ENCODE results near the gene ARL5C.
"Not testable (repeated sequence)": the region's sequence is repeated elsewhere in the genome, so short reads cannot be mapped to it uniquely, and the experiment has no call there.

Gene ARL5C

GRCh38 chr17:39121919-39122318 is 44.0 kb downstream of the ARL5C start:
- not testable (repeated sequence) for H3K18ac ChIP-seq (ENCODE audit: low read length); H3K9ac ChIP-seq (ENCODE audit: low read length); H3K79me1 ChIP-seq (ENCODE audit: low read length); H2BK120ac ChIP-seq (ENCODE audit: insufficient read depth, low read length, poor library complexity); H4K8ac ChIP-seq (ENCODE audit: low read depth, low read length); H2BK5ac ChIP-seq (ENCODE audit: low read depth, low read length, poor library complexity); H3K4ac ChIP-seq (ENCODE audit: low read depth, low read length); DNase-seq; H3K4me3 ChIP-seq (ENCODE audit: low read depth, low read length); H2AK5ac ChIP-seq (ENCODE audit: low read length); H2BK12ac ChIP-seq (ENCODE audit: low read length); H3K36me3 ChIP-seq (ENCODE audit: control insufficient read depth in 1 of 2, insufficient read depth in 2 of 2, low read length in 2 of 2); H3K27ac ChIP-seq (ENCODE audit: low read depth, low read length); H3K27me3 ChIP-seq (ENCODE audit: insufficient read depth, low read length); H3K14ac ChIP-seq (ENCODE audit: low read length); H3K4me2 ChIP-seq (ENCODE audit: low read length); H4K12ac ChIP-seq (ENCODE audit: low read depth, low read length); H3K4me1 ChIP-seq (ENCODE audit: control insufficient read depth in 1 of 2, insufficient read depth in 2 of 2, low read length in 2 of 2); H3K79me2 ChIP-seq (ENCODE audit: control insufficient read depth, insufficient read depth, low read length, poor library complexity); H3K23ac ChIP-seq (ENCODE audit: low read length); H3K9me3 ChIP-seq (ENCODE audit: insufficient read depth, low read depth, low read length); H2AFZ ChIP-seq (ENCODE audit: insufficient read depth, low read length, poor library complexity); H4K91ac ChIP-seq (ENCODE audit: low read depth, low read length)
- WGBS (ENCODE audit: extremely low coverage, insufficient coverage, insufficient read length), result no CpG with 5 or more reads among the region's 10 CpGs

GRCh38 chr17:39118674-39119419 is 47.1 kb downstream of the ARL5C start:
- no peak overlapping the region for H3K4ac ChIP-seq (ENCODE audit: low read depth, low read length)
- no CpG with 5 or more reads among the region's 5 CpGs for WGBS (ENCODE audit: extremely low coverage, insufficient coverage, insufficient read length)
- H3K14ac ChIP-seq (ENCODE audit: low read length), result no peak overlapping the region
- no peaks in the 10 kb centered on the region for H3K27me3 ChIP-seq (ENCODE audit: insufficient read depth, low read length)
- no peak overlapping the region for H3K9ac ChIP-seq (ENCODE audit: low read length)
- H3K4me1 ChIP-seq (ENCODE audit: control insufficient read depth in 1 of 2, insufficient read depth in 2 of 2, low read length in 2 of 2), result peaks cover 7% of the 10 kb centered on the region in 2 experiments
- H3K79me2 ChIP-seq (ENCODE audit: control insufficient read depth, insufficient read depth, low read length, poor library complexity), result no peaks in the 10 kb centered on the region
- DNase-seq, result peak in 1 of 2 donors; percentile 27
- H3K4me2 ChIP-seq (ENCODE audit: low read length), result no peak overlapping the region
- H3K27ac ChIP-seq (ENCODE audit: low read depth, low read length), result no peak overlapping the region
- no peak overlapping the region for H3K18ac ChIP-seq (ENCODE audit: low read length)
- H4K91ac ChIP-seq (ENCODE audit: low read depth, low read length), result no peak overlapping the region
- no peak overlapping the region for H3K4me3 ChIP-seq (ENCODE audit: low read depth, low read length)
- no peak overlapping the region for H4K8ac ChIP-seq (ENCODE audit: low read depth, low read length)
- H2AFZ ChIP-seq (ENCODE audit: insufficient read depth, low read length, poor library complexity), result no peak overlapping the region
- H2AK5ac ChIP-seq (ENCODE audit: low read length), result no peak overlapping the region
- H2BK5ac ChIP-seq (ENCODE audit: low read depth, low read length, poor library complexity), result no peak overlapping the region
- H2BK120ac ChIP-seq (ENCODE audit: insufficient read depth, low read length, poor library complexity), result no peak overlapping the region
- no peaks in the 10 kb centered on the region for H3K9me3 ChIP-seq (ENCODE audit: insufficient read depth, low read depth, low read length)
- peaks cover 2% of the 10 kb centered on the region for H3K79me1 ChIP-seq (ENCODE audit: low read length)
- no peak overlapping the region for H3K23ac ChIP-seq (ENCODE audit: low read length)
- no peak overlapping the region for H2BK12ac ChIP-seq (ENCODE audit: low read length)
- no peak overlapping the region for H4K12ac ChIP-seq (ENCODE audit: low read depth, low read length)
- no peaks in the 10 kb centered on the region for H3K36me3 ChIP-seq (ENCODE audit: control insufficient read depth in 1 of 2, insufficient read depth in 2 of 2, low read length in 2 of 2)

DNA sequence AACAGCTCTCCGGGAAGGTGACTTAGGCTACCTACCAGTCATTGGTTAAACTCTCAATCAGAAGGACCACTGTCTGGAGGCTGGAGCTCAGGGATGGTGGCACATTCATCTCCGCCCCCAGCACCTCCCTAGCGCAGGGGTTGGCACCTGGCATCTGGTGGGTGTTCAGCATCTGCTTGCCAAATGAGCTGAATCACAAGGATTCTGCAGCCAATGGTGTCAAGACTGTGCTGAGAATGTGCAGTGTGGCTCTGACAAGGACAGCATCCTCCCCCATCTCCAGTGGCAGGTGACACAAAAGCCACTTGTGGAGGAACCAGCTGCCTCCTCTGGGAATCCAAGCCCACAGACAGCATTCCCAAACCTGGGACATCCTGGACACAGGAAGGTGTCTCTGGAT is 49.7 kb downstream of the ARL5C start:
- H3K4me3 ChIP-seq (ENCODE audit: low read depth, low read length), result no peak overlapping the region
- no peak overlapping the region for H3K23ac ChIP-seq (ENCODE audit: low read length)
- no peak overlapping the region for H2BK12ac ChIP-seq (ENCODE audit: low read length)
- no peak overlapping the region for H3K4me2 ChIP-seq (ENCODE audit: low read length)
- no peak overlapping the region for H4K12ac ChIP-seq (ENCODE audit: low read depth, low read length)
- H3K36me3 ChIP-seq (ENCODE audit: control insufficient read depth in 1 of 2, insufficient read depth in 2 of 2, low read length in 2 of 2), result no peaks in the 10 kb centered on the region
- no peak overlapping the region for H3K9ac ChIP-seq (ENCODE audit: low read length)
- peaks cover 7 to 8% of the 10 kb centered on the region in 2 experiments for H3K4me1 ChIP-seq (ENCODE audit: control insufficient read depth in 1 of 2, insufficient read depth in 2 of 2, low read length in 2 of 2)
- H3K79me1 ChIP-seq (ENCODE audit: low read length), result peaks cover 2% of the 10 kb centered on the region
- no peak overlapping the region for H3K4ac ChIP-seq (ENCODE audit: low read depth, low read length)
- no peaks in the 10 kb centered on the region for H3K27me3 ChIP-seq (ENCODE audit: insufficient read depth, low read length)
- H3K14ac ChIP-seq (ENCODE audit: low read length), result no peak overlapping the region
- no peak overlapping the region for H4K91ac ChIP-seq (ENCODE audit: low read depth, low read length)
- H3K27ac ChIP-seq (ENCODE audit: low read depth, low read length), result no peak overlapping the region
- H2BK120ac ChIP-seq (ENCODE audit: insufficient read depth, low read length, poor library complexity), result no peak overlapping the region
- no peak for DNase-seq
- H2AK5ac ChIP-seq (ENCODE audit: low read length), result no peak overlapping the region
- no CpG with 5 or more reads among the region's 3 CpGs for WGBS (ENCODE audit: extremely low coverage, insufficient coverage, insufficient read length)
- no peak overlapping the region for H2AFZ ChIP-seq (ENCODE audit: insufficient read depth, low read length, poor library complexity)
- no peaks in the 10 kb centered on the region for H3K79me2 ChIP-seq (ENCODE audit: control insufficient read depth, insufficient read depth, low read length, poor library complexity)
- no peaks in the 10 kb centered on the region for H3K9me3 ChIP-seq (ENCODE audit: insufficient read depth, low read depth, low read length)
- H3K18ac ChIP-seq (ENCODE audit: low read length), result no peak overlapping the region
- H4K8ac ChIP-seq (ENCODE audit: low read depth, low read length), result no peak overlapping the region
- H2BK5ac ChIP-seq (ENCODE audit: low read depth, low read length, poor library complexity), result no peak overlapping the region

- Histone ChIP-seq H3K27ac (ENCODE audit: low read depth, low read length) (no peak overlapping the region), H3K36me3 (ENCODE audit: control insufficient read depth in 1 of 2, insufficient read depth in 2 of 2, low read length in 2 of 2) (no peaks in the 10 kb centered on the region), H2AK5ac (ENCODE audit: low read length) (no peak overlapping the region), H3K9me3 (ENCODE audit: insufficient read depth, low read depth, low read length) (no peaks in the 10 kb centered on the region), H2AFZ (ENCODE audit: insufficient read depth, low read length, poor library complexity) (no peak overlapping the region), H3K4me3 (ENCODE audit: low read depth, low read length) (no peak overlapping the region), H3K79me2 (ENCODE audit: control insufficient read depth, insufficient read depth, low read length, poor library complexity) (no peaks in the 10 kb centered on the region), H3K79me1 (ENCODE audit: low read length) (peaks cover 2% of the 10 kb centered on the region), H3K23ac (ENCODE audit: low read length) (no peak overlapping the region), H2BK5ac (ENCODE audit: low read depth, low read length, poor library complexity) (no peak overlapping the region), H2BK12ac (ENCODE audit: low read length) (no peak overlapping the region), H3K4me2 (ENCODE audit: low read length) (peak overlapping the region; percentile 21), H2BK120ac (ENCODE audit: insufficient read depth, low read length, poor library complexity) (no peak overlapping the region), H3K9ac (ENCODE audit: low read length) (no peak overlapping the region), H3K14ac (ENCODE audit: low read length) (no peak overlapping the region), H3K4me1 (ENCODE audit: control insufficient read depth in 1 of 2, insufficient read depth in 2 of 2, low read length in 2 of 2) (peaks cover 7 to 8% of the 10 kb centered on the region in 2 experiments), H3K27me3 (ENCODE audit: insufficient read depth, low read length) (no peaks in the 10 kb centered on the region), H4K12ac (ENCODE audit: low read depth, low read length) (no peak overlapping the region), H3K18ac (ENCODE audit: low read length) (no peak overlapping the region), H4K8ac (ENCODE audit: low read depth, low read length) (no peak overlapping the region), H4K91ac (ENCODE audit: low read depth, low read length) (no peak overlapping the region), H3K4ac (ENCODE audit: low read depth, low read length) (no peak overlapping the region)
- no peak for DNase-seq
- WGBS (ENCODE audit: extremely low coverage, insufficient coverage, insufficient read length), result no CpG with 5 or more reads among the region's 5 CpGs
These were observed 50.8 kb downstream of the ARL5C start for GRCh38 chr17:39115135-39115534.
